ENCODE measurements around the gene EDN2.

- TF ChIP-seq, protein P1, sequence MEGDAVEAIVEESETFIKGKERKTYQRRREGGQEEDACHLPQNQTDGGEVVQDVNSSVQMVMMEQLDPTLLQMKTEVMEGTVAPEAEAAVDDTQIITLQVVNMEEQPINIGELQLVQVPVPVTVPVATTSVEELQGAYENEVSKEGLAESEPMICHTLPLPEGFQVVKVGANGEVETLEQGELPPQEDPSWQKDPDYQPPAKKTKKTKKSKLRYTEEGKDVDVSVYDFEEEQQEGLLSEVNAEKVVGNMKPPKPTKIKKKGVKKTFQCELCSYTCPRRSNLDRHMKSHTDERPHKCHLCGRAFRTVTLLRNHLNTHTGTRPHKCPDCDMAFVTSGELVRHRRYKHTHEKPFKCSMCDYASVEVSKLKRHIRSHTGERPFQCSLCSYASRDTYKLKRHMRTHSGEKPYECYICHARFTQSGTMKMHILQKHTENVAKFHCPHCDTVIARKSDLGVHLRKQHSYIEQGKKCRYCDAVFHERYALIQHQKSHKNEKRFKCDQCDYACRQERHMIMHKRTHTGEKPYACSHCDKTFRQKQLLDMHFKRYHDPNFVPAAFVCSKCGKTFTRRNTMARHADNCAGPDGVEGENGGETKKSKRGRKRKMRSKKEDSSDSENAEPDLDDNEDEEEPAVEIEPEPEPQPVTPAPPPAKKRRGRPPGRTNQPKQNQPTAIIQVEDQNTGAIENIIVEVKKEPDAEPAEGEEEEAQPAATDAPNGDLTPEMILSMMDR (IDR thresholded peaks at IDR 0.05), result no peak
- TF ChIP-seq POLR2AphosphoS5 (IDR thresholded peaks at IDR 0.05) (no peak), EP300 (IDR thresholded peaks at IDR 0.05) (no peak)
Observed at GRCh38 chr1:41471658-41472057, 12.8 kb downstream of the EDN2 start.
